ENCODE measurements around the gene TTC39C. TPM values are rescaled to one million over a fixed set of nuclear protein-coding genes. Genes with fewer than 3 reads are reported as not detected.

Gene TTC39C
- total and polyA plus RNA-seq, 2 of the 8 experiments (the other 6 are each of a cell fraction or from before 2014, with no cell fraction given): 8.1 to 79.1 TPM

GRCh38 chr18:23972453-23972852 is 42.1 kb upstream of the TTC39C start:
- no peak overlapping the region for H3K9ac ChIP-seq (replicated peaks in 1 of 4; ENCODE audit: extremely low read depth in 1 of 4, low read depth in 3 of 4, low read length in 3 of 4)
- no peaks in the 10 kb centered on the region for H3K27me3 ChIP-seq (replicated peaks in 1 of 4; ENCODE audit: control insufficient read depth in 3 of 4, extremely low read depth in 1 of 4, insufficient read depth in 3 of 4, low read length in 3 of 4)
- 0 out of 7 replicates have a peak, but pooled peaks cover 0 to 2% (median 0%) of the 10 kb centered on the region in 4 experiments for H3K4me1 ChIP-seq (replicated peaks in 1 of 4; ENCODE audit: control insufficient read depth in 3 of 4, insufficient read depth in 4 of 4, low read length in 3 of 4)
- no peaks in the 10 kb centered on the region for H3K79me1 ChIP-seq (ENCODE audit: low read depth, low read length)
- H2BK20ac ChIP-seq (ENCODE audit: low read length): no peak overlapping the region
- no peak overlapping the region for H2BK5ac ChIP-seq (ENCODE audit: low read depth, low read length)
- H3K14ac ChIP-seq (ENCODE audit: insufficient read length): no peak overlapping the region
- no peak overlapping the region for H3K27ac ChIP-seq (ENCODE audit: low read depth, low read length)
- FAIRE-seq (no peak), DNase-seq (ENCODE audit: low read depth in 1 of 2, low spot score in 2 of 2) (no peak)
- H3K4me2 ChIP-seq (ENCODE audit: insufficient read depth in 1 of 2, low read depth in 2 of 2, low read length in 2 of 2): no peak overlapping the region
- H2AFZ ChIP-seq (ENCODE audit: low read length): no peak overlapping the region
- no peak for TF ChIP-seq CHD2 (IDR thresholded peaks at IDR 0.05; ENCODE audit: low read length)
- no peak for TF ChIP-seq TEAD4 (IDR thresholded peaks at IDR 0.05; ENCODE audit: low read depth, low read length)
- TF ChIP-seq JUN (IDR thresholded peaks at IDR 0.05; ENCODE audit: low read depth, low read length): no peak
- no peak for TF ChIP-seq SIN3A (conservative IDR thresholded peaks at IDR 0.05 in 1 of 2, IDR thresholded peaks at IDR 0.05 in 1 of 2; ENCODE audit: low read depth in 1 of 2, low read length in 2 of 2)
- no peaks in the 10 kb centered on the region for H3K79me2 ChIP-seq (ENCODE audit: control insufficient read depth in 1 of 2, insufficient read depth in 2 of 2, low read length in 2 of 2)
- H3K36me3 ChIP-seq (ENCODE audit: control insufficient read depth in 2 of 4, insufficient read depth in 4 of 4, low read length in 3 of 4): no peaks in the 10 kb centered on the region
- H4K5ac ChIP-seq (ENCODE audit: insufficient read length, low read depth, low read length): no peak overlapping the region
- H4K20me1 ChIP-seq (replicated peaks in 1 of 2; ENCODE audit: control insufficient read depth in 1 of 2, insufficient read depth in 2 of 2, low read length in 2 of 2): no peaks in the 10 kb centered on the region
- no peak overlapping the region for H2BK120ac ChIP-seq (replicated peaks; ENCODE audit: low read depth, low read length)
- no peak overlapping the region for H3K4ac ChIP-seq (replicated peaks; ENCODE audit: insufficient read length, low read depth, low read length)
- no peak overlapping the region for H4K91ac ChIP-seq (replicated peaks; ENCODE audit: insufficient read length, low read length)
- no peak overlapping the region for H3K56ac ChIP-seq (replicated peaks; ENCODE audit: insufficient read length, low read depth, low read length)
- H3K4me3 ChIP-seq (ENCODE audit: extremely low read depth in 1 of 4, insufficient read depth in 2 of 4, low read depth in 3 of 4, low read length in 4 of 4): no peak overlapping the region
- CTCF ChIA-PET (ENCODE audit: partially characterized antibody): interaction anchor here (1.1 to 1.2 kb wide), 2 partner anchors 13 to 96 kb away, joined by 3 read pairs; no protein-coding TSS in a partner anchor
- no peaks in the 10 kb centered on the region for H3K23me2 ChIP-seq (ENCODE audit: low read depth, low read length)
- H3K23ac ChIP-seq (ENCODE audit: insufficient read length): no peak overlapping the region
- H2AK5ac ChIP-seq (ENCODE audit: low read depth, low read length): no peak overlapping the region
- WGBS, 2 experiments (ENCODE audit: extremely low coverage in 1 of 2, insufficient coverage in 1 of 2, insufficient read length in 1 of 2, insufficient replicate concordance in 2 of 2, low coverage in 1 of 2, low lambda C conversion rate in 2 of 2, missing lambda C conversion rate in 1 of 2): 91% methylated on average over 6 of the region's 6 CpGs; no CpG with 5 or more reads in 1 of the 2 experiments
- H3K18ac ChIP-seq (ENCODE audit: extremely low read depth, low read length): no peak overlapping the region
- POLR2A ChIA-PET (ENCODE audit: partially characterized antibody): interaction anchor here (1.0 kb wide), 2 partner anchors 9 to 44 kb away, joined by 3 to 5 read pairs; no protein-coding TSS in a partner anchor
- H2BK12ac ChIP-seq (ENCODE audit: low read depth, low read length): no peak overlapping the region
- no peaks in the 10 kb centered on the region for H3K9me3 ChIP-seq (ENCODE audit: insufficient read depth in 2 of 2, low read depth in 1 of 2, low read length in 1 of 2)
- no peak overlapping the region for H4K8ac ChIP-seq (ENCODE audit: extremely low read depth, insufficient read depth, low read length)
- no peak overlapping the region for H2BK15ac ChIP-seq (ENCODE audit: low read length)

All from H1 (cell line).